ENCODE data around the gene PTN. TPM values are rescaled to one million over a fixed set of nuclear protein-coding genes. Genes with fewer than 3 reads are reported as not detected.

Gene PTN
- total RNA-seq, 1 experiment from 2014 or later, result 0.13 TPM

- Histone ChIP-seq H3K9me3 (ENCODE audit: control insufficient read depth, insufficient read depth, low read depth, low read length) (no peaks in the 10 kb centered on the region), H3K4me1 (ENCODE audit: control insufficient read depth, insufficient read depth, low read length) (no peaks in the 10 kb centered on the region), H3K27ac (ENCODE audit: low read length) (no peak overlapping the region), H3K27me3 (ENCODE audit: control insufficient read depth, insufficient read depth, low read length) (no peaks in the 10 kb centered on the region), H3K36me3 (ENCODE audit: control insufficient read depth, insufficient read depth, low read length) (no peaks in the 10 kb centered on the region), H3K4me3 (ENCODE audit: low read depth in 2 of 2, low read length in 2 of 2) (no peak overlapping the region)
- in situ Hi-C loops (cut with HindIII; ENCODE audit: low pct_unique_long_range_greater_than_20kb, low sequenced_read_pairs) (no loop called here), intact Hi-C loops (cut with micrococcal nuclease; ENCODE audit: unreplicated experiment) (no loop called here)
- no peak for TF ChIP-seq POLR2AphosphoS5 (IDR thresholded peaks at IDR 0.05; ENCODE audit: low read depth, low read length)
- TF ChIP-seq CTCF (IDR thresholded peaks at IDR 0.05), result no peak
- TF ChIP-seq REST (IDR thresholded peaks at IDR 0.05; ENCODE audit: insufficient read depth in 1 of 2, low read depth in 2 of 2, low read length in 1 of 2), result no peak
- no peak for TF ChIP-seq SIN3A (IDR thresholded peaks at IDR 0.05; ENCODE audit: borderline replicate concordance, insufficient read depth, low read depth, low read length)
- no peak for TF ChIP-seq TCF7L2 (IDR thresholded peaks at IDR 0.05; ENCODE audit: low read depth, low read length)
- no peak for ATAC-seq
- CTCF ChIA-PET, result no interaction called here
- no peak for DNase-seq (ENCODE audit: low read depth, low spot score)
- POLR2A ChIA-PET, result no interaction called here
- BruUV-seq (replicated peaks), result no TSS peak
Measured at GRCh38 chr7:137351941-137352340, 8.4 kb upstream of the PTN start.

- Histone ChIP-seq H3K27ac (ENCODE audit: low read length) (no peak overlapping the region), H3K36me3 (ENCODE audit: control insufficient read depth, insufficient read depth, low read length) (no peaks in the 10 kb centered on the region), H3K4me1 (ENCODE audit: control insufficient read depth, insufficient read depth, low read length) (no peaks in the 10 kb centered on the region), H3K4me3 (ENCODE audit: low read depth in 2 of 2, low read length in 2 of 2) (no peak overlapping the region), H3K9me3 (ENCODE audit: control insufficient read depth, insufficient read depth, low read depth, low read length) (no peaks in the 10 kb centered on the region), H3K27me3 (ENCODE audit: control insufficient read depth, insufficient read depth, low read length) (peaks cover 3% of the 10 kb centered on the region; the same call in 1 of the 2 replicates)
- TF ChIP-seq CTCF (IDR thresholded peaks at IDR 0.05) (no peak), TCF7L2 (IDR thresholded peaks at IDR 0.05; ENCODE audit: low read depth, low read length) (no peak), REST (IDR thresholded peaks at IDR 0.05; ENCODE audit: insufficient read depth in 1 of 2, low read depth in 2 of 2, low read length in 1 of 2) (no peak), POLR2AphosphoS5 (IDR thresholded peaks at IDR 0.05; ENCODE audit: low read depth, low read length) (no peak)
- in situ Hi-C loops (cut with HindIII; ENCODE audit: low pct_unique_long_range_greater_than_20kb, low sequenced_read_pairs), result no loop called here
- DNase-seq (ENCODE audit: low read depth, low spot score), result no peak
- intact Hi-C loops (cut with micrococcal nuclease; ENCODE audit: unreplicated experiment), result no loop called here
- ChIA-PET CTCF (no interaction called here), POLR2A (no interaction called here)
- BruUV-seq (replicated peaks), result no TSS peak
- no peak for ATAC-seq
Measured at GRCh38 chr7:137345799-137346449, 2.4 kb upstream of the PTN start.

All from Panc1 (cell line).